ENCODE data around the gene MAP4K5. TPM values are rescaled to one million over a fixed set of nuclear protein-coding genes. Genes with fewer than 3 reads are reported as not detected.

MAP4K5 gene
- total RNA-seq, 1 donor from 2014 or later = 87.5 TPM

Other genes starting within 250 kb of the MAP4K5 start
- gene L2HGDH, start 220.3 kb downstream of the MAP4K5 start, total RNA-seq = 7.1 and 8.2 TPM in 2 replicates
- 13.3 and 19.3 TPM in 2 replicates for gene DMAC2L, start 220.2 kb downstream of the MAP4K5 start, total RNA-seq
- 1.3 and 2.6 TPM in 2 replicates for gene CDKL1, start 135.7 kb downstream of the MAP4K5 start, total RNA-seq
- 5.0 and 7.4 TPM in 2 replicates for gene ATL1, start 27.6 kb upstream of the MAP4K5 start, total RNA-seq
- gene SAV1, start 135.7 kb upstream of the MAP4K5 start, total RNA-seq = 30.5 and 39.9 TPM in 2 replicates